NCI-H1048 (cell line): ENCODE measurements around the gene LRRC1.

Experiments used
- DNase-seq: peaks from one replicate; lab custom pipeline; 2025; lab: John Stamatoyannopoulos, UW

The LRRC1 gene

DNA sequence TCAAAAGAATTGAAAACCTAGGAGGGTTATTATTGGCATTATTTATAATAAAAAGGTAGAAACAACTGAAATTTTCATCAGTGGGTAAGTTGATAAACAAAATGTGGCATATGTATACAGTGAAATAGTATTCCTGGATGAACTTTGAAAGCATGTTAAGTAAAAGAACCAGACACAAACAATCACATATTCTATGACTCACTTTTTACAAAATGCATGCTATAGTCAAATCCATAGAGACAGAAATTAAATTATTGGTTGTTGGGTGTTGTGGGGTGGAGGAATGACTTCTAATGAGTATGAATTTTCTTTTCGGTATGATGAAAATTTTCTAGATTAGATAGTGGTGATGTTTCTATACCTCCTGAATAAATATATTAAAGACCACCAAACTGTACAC is 94.6 kb downstream of the LRRC1 start:
- DNase-seq = no peak

DNA sequence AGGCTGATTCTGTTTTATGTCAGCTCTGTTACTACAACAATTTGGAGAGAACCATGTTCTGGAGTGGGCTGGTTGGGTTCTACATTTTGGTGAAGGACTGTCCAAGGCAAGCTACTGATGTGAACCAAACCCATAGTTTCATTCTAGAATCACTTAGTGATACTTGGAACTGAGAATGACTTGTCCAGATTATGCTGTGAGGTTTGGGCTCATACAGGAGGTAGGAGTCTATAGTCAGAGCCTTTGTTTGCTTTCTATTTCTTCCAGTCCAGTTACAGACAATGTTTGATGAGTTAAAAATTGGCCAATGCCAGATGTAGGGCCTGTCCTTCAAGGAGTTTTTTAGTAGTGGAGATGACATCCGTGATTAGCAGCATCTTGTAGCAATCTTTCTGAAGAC is 97.9 kb downstream of the LRRC1 start:
- no peak for DNase-seq

DNA sequence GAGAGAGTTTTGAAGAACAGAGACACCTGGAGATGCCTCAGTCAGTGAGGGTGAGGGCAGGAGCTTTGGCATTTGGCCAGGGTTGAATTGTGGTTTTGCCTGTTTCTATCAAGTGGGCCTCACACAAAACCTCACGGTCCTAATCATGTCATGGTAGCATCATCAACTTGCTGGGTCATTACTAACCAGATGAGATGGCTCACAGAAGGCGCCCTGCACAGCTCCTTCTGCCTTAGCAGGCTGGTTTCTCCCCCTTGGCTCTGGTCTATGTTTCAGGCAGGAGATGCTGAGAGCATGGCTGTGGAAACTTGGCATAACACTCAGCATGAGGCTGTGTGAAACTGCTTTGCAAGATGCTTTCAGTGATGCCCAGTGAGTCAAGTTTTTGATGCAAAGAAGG is 99.3 kb downstream of the LRRC1 start:
- no peak for DNase-seq

DNA sequence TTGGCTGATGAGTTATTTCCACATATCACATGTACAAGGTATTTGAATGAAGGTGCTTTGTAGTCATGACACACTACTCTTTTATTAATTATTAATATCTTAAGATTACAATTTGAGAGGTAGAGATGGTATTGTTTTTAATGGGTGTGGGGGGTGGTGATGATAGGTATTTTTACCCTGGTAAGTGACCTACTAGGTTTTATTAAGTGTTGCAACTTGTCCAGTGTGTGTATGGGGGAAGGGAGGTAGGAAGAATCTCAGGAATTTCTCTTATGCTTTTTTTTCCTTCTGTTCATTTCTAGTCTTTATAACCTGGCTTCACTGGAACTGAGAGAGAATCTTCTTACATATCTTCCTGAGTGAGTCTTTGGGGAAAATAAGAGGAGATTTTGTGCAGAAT is 101.4 kb downstream of the LRRC1 start:
- DNase-seq = no peak

DNA sequence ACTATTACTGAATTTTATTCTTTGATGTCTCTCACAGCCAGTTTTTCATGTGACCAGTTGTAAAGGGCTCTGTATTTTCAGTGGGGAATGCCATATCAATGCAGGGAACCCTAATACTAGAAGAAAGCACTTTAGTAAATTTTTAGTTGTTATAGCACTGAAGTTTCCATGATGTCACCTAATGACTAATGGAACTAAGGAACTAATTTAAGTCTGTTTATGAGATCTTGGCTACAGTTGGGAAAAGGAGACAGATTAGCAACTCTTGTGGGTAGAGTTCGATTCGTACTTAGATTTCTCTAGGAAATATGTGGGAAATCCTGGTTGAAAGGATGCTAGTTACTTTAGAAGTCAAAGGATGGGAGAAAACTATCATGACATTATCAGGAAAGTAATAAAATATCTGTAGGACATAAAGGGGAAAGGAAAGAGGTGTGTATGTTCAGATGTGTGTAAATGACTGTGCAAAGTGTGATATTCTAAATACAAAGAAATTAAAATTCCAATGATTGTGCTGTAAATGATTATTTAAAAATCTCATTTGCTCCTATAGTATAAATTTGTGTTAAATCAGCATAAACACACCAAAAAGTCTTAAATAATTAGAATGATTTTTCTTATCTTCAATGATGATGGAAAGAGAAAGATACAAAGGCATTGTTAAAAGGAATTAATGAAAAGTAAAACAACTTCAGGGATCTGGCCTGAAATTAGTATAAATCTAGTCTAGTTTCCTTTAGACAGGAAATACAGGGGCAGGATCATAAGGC is 103.4 kb downstream of the LRRC1 start:
- no peak for DNase-seq

DNA sequence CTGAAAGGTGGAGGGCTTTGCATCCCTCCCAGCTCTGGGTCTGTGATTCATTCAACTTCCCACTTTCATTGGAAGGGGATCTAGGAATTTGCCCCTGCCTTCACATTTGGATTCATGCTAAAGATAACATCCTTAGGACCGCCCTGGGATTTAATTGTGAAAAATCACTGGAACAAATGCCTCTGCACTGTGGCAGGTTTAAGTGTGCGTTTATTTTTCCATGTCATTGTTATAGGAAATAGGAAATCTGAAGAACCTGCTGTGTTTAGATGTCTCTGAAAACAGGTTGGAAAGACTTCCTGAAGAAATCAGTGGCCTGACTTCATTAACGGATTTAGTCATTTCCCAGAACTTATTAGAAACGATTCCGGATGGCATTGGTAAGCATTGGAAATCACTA is 104.7 kb downstream of the LRRC1 start:
- no peak for DNase-seq

DNA sequence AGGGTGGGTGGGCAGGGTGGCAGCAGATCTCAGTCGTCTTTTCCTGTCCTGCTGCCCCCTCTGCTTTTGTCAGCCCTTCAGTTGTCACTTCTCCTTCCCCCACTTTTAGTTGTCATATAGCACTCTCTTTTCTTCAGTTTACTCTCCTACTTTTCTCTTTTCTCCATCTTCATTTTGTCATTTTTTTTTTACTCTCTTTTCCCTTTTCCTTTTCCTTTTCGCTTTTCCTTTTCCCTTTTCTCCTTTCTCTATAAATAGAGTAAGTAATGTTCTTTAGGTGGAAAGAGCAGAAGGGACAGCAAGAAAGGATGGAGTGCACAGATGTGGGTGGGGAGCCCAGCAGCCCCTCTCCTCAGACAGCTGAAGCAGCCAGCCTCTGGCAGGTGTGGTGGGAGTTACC is 108.6 kb downstream of the LRRC1 start:
- DNase-seq = no peak

DNA sequence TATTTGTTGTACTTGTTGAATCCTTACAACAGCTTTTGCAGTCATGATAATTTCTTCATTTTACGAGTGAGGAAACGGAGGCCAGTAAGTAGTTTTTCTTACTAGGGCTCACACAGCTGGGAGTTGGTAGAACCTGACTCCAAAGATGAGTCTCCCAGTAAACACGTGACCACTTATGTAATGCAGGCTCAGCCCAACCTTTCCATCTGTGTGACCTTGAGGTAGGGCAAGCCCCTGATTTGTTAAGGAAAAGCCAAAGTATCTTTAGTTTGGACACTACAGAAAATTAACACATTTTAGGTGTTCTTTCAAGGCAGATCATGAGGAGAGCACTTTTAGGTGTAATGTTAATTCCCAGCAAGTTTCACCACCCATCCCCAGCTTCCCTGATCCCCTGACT is 111.3 kb downstream of the LRRC1 start:
- DNase-seq = no peak

DNA sequence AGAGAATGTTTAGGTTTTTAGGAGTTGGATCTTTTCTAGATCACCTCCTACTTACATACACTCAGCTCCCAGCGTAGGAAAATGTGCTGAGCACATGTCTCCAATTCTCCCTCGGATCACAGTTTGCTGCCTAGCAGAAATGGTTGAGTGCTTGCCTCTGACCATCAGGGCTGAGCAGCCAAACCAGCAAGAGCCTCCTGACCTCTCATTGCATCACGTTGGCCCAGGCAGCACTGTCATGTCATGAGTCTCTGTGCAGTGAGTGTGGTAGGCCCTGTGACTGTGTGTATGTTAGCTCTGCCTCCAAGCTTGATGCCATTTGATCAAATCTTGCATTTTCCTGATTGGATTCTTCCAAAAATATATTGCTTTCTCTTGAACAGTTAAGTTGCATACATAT is 112.0 kb downstream of the LRRC1 start:
- DNase-seq = no peak

DNA sequence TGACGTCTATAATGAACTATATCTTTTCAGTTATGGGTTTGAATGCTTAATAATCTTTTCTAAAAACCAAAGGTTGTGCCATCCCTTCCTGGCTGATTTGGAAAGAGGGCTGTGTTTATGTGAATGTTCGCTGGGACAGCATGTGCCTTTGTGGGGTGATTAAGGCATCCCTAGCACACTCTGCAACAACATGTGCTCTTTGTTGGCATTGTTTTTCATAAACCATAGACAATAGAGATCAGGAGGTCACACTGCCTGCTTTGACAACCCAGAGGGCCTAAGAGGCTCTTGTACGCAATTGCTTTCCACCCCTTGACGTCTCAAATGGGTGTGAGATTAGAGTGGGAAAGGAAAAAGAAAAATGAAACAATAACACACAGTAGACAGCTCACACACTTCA is 116.0 kb downstream of the LRRC1 start:
- no peak for DNase-seq

DNA sequence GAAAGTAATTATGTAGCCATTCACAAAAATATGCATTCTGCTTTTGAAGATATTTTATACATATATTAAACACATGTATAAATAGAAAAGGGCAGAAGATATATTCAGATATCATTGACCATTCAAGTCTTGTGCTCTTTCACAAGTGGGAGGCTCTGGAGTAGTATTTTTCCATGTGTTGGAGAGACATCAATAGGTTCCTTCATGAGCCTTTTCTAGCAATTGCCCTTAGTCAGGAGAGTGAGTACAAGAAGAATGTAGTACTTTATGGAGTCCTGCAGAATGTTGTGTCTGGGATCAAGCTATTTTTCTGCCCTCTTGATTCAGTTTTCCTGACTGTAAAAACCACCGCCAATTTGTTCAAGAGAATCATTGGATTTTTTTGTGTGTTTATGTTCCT is 117.9 kb downstream of the LRRC1 start:
- no peak for DNase-seq

DNA sequence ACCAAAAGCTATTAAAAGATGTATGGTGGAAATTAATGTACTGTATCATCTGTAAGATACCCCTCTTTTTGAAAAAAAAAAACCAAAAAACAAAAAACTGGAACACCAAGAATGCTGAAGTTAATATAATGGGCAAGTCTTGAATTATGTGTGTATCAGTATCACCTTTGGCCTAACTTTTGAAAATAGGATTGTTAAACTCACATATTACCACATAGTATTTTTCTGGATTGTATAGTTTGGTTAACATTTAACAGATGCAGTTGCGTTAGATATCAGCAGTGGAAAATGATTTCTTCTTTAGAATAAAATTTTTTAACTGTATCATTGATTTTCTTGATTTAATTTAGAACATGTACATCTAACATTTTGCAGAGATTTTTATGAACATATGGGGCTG is 118.5 kb downstream of the LRRC1 start:
- DNase-seq = no peak

DNA sequence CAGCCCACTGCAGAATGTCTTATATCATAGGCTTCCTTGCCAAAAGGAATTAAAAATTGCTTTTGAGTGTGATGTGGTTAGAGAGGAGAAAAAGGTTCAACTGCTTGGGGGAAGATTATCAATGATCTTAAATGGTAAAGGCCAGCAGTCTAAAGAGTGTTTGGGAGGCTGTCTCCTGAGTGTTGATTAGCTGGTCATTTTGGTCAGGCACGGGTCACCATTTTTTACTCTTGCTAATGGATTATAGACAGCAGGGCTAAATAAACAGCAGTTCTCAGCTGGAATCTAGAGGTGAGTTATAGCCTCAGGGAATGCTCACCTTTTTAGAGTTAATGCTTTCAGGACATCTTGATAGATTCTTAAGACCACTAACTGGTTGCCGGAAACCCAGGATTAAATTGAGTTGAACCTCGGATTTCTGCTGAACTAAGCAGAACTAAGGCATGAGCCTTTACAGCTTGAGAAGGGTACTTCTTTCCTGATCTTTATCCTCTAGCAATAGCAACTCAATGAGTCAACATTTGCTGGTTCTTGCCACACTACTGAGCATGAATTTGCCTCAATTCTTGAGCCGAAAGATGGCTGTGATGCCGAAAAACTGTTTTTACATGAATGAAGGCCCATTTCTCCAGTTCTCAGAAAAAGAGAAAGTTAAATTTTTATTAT is 120.4 kb downstream of the LRRC1 start:
- DNase-seq = no peak

DNA sequence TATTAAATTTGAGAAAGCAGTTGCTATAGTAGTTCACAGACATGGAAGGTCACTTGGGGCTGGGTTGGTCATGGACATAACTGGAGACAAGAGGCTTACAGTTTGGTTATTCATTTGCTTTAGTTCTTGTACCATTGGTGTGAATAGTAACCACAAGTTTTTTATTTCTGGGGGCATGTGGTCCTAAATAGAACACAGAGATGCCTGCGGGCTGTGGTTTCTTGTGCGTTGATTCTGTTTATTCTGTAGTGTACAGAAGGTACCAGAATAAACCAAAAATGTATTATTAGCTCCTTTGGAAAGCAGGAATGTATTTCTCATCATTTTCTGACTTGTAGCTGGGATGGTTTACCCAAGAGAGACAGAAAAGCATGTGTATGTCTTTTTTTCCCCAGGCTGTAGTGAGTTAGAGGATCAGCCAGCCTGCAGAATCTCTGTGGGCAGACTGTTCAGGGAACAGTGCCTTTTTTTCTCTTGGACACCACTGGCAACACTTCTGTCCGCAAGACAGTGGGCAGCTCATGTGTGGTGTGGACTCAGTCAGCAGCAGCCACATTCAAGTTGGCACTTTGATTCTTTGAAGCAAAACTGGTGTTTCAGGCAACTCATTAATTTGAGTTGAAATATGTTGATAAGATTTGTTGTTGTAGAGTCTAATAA is 122.1 kb downstream of the LRRC1 start:
- DNase-seq = no peak

DNA sequence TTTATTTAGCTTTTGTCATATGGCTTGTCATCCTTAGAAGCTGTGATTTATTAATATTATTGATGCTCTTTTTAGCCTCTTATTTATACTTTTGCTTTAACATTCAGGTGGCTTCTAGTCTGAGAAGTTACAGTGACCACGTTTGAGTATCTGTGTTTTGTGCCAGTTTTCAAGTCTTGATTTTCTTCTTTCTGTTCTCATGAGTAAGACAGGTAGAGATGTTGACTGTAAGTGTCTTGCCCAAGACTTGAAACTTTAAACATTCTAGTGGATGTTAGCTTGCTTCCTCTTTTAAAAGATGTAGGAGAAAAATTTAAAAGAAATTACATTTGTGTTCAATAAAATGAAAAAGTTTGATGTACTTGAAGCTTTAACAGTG is 122.6 kb downstream of the LRRC1 start:
- DNase-seq = no peak

DNA sequence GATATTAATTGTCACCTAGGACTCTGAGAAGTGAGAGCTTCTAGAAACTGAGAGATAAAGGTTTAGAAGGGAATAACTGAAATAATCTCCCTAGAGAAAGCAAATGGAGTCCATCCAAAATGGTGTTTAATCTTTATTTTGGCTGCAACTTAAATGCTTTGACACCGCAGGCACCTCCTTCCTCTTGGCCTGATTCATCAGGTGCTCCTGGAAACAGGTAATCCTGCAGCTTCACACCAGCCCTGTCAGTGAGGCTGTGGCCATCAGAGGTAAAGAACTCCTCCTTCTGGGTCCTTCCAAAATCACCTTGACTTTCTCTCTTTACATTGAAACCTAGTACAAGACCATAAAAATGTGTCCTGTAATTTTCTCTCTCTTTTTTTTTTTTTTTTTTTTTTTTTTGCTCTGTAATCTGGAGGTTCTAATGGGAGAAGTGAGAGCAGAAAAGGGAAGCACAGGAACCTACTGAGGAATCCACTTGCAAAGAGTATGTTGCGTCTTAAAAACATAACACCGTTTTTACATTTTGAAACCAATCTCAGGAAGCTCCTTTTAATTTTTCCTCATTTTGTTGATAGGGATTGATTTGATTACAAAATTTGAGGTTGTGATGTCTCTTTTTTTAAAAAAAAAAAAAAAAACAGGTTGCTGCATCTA is 124.2 kb downstream of the LRRC1 start:
- DNase-seq = no peak

DNA sequence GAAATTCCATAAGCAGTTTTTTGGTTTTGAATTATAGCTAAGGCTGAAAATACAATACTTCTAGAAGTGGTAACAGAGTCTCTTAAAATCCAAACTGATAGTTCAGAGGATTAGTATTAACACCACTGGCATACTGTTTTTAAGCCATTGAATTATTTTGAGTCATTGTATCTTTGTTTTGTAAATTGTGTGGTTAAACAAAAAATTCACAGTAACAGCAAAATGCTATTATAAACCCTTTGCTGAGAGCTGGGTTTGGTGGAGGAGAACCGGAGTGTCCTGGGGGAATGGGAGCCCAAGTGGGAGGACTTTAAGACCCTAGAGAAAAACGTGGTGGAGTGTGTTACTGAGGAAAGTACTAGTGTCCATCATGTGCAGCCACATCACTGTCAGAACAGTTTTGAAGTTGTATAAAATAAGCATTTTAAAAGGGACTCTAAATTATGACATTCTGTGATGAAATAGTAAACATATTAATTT is 125.1 kb downstream of the LRRC1 start:
- DNase-seq = no peak

DNA sequence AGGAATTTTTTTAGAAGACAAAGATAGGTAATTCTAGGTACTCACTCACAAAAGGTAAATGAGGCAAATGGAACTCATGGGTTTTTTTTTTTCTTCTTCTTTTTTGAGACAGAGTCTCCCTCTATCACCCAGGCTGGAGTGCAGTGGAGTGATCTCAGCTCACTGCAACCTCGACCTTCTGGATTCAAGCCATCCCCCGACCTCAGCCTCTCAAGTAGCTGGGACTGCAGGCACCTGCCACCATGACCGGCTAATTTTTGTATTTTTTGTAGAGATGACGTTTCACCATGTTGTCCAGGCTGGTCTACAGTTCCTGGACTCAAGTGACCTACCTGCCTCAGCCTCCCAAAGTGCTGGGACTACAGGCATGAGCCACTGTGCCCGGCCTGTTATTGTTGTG is 126.1 kb downstream of the LRRC1 start:
- no peak for DNase-seq

DNA sequence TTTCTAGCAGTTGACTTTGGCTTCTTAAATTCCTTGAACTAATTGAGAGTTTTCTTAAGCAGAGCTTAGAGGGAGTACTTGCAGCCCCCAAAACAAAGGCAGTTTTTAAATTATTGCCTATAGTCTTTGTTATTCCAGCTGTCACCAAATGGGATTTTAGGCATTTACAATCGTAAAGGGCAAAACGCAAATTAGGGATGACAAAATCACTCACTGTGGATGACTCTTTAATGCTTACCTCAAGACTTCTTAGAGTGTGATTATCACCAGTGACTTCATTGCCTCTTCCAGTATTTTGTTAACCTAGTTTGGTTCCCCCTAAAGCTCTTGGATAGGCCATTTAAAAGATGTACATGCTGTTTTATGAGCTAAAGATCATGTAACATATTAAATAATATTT is 126.8 kb downstream of the LRRC1 start:
- no peak for DNase-seq

DNA sequence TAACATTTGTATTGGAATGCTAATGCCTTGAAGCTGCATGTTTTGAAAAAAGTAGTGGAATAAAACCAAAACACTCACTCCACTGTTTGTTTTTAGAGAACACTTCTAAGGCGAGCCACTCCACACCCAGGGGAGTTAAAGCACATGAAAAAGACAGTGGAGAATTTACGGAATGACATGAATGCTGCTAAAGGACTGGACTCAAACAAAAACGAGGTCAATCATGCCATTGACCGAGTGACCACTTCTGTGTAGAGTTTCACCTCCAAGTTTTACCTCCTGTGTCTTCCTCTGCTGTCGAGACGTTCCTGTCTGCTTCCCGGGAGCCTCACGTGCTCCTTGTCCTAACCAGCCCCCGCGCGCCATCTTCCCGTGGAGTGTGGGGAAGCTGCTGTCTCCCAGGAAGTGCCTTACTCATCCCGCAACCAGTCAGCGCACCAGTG is 127.8 kb downstream of the LRRC1 start:
- no peak for DNase-seq

DNA sequence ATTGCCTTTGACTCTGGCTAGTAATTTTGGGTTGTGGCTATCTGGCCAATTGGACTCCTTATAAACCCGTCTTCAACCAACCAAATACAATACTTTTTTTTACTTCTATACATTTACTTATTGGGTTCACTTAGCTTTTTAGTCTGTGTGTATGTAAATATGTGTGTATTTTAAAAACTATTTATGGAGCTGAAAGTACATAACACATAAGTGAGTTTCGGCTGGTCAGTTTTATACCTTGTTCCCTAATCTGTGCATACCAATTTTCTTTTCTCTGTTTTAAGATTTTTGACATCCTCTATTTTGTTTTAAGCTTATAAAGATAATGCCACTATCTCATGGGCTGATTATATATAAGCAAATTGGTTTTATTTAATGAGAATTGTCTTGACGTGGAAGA is 129.5 kb downstream of the LRRC1 start:
- DNase-seq = no peak

DNA sequence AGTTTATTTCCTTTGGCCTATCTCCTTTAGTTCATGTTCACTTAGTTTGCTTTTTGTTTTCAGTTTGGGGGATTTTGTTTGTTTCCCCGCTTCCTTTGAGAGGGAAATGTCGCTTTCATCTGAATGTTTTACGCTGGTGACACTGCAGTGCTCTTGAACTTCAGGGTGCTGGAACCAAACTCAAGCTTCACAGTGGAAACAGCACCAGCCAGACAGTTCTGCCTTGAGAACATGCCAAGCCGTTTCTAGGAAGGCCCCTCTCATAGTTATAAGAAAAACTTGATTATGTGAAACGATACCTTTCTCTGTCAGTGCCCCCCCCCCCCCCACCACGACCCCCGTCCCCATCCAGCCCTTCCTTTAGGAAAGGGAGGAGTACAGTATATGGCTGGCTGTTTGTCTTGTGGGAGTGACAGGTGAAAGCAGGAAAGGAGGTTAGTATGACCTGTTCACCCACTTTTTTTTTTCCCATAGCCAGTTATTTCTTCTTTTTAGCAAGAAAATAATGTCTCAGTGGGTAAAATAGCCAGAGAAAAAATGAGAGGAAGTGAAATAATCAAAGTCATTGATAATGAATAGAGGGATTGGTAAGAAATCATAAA is 130.1 kb downstream of the LRRC1 start:
- DNase-seq = no peak
